Activated effector memory CD4-positive, alpha-beta T cell treated with anti-CD3 and anti-CD28 coated beads, Interleukin-2, amount 50 U/mL, for 16 hours (primary cell): ENCODE results near the gene SGMS2.
A peak's percentile ranks its signal among the peaks of the same experiment; 100 is the strongest.
"Not testable (repeated sequence)": the region's sequence is repeated elsewhere in the genome, so short reads cannot be mapped to it uniquely, and the experiment has no call there.

Experiments used
- DNase-seq: peaks from one replicate; pipeline ENCODE4 v3.0.0-alpha.2; 2020

Gene SGMS2

GRCh38 chr4:107916623-107917022 is 91.9 kb downstream of the SGMS2 start:
- DNase-seq, result no peak

- no peak for DNase-seq
These were observed 92.8 kb downstream of the SGMS2 start for GRCh38 chr4:107917500-107917899.

- DNase-seq, result no peak
These were observed 98.0 kb downstream of the SGMS2 start for GRCh38 chr4:107922486-107923473.

- DNase-seq, result not testable (repeated sequence)
These were observed 101.0 kb downstream of the SGMS2 start for GRCh38 chr4:107925713-107926112.

- DNase-seq, result not testable (repeated sequence)
These were observed 102.1 kb downstream of the SGMS2 start for GRCh38 chr4:107926875-107927274.

GRCh38 chr4:107930821-107931774 is 106.4 kb downstream of the SGMS2 start, which contains the start of gene CYP2U1:
Gene CYP2U1, plus strand, starts transcription at chr4:107931549. Its CDS starts 95 bp downstream, at chr4:107931644.
- peak; percentile 92 for DNase-seq

- DNase-seq, result peak; percentile 73
These were observed 107.1 kb downstream of the SGMS2 start for GRCh38 chr4:107931775-107932321.

GRCh38 chr4:107935246-107935645 is 110.5 kb downstream of the SGMS2 start:
- DNase-seq, result no peak

GRCh38 chr4:107937040-107937439 is 112.3 kb downstream of the SGMS2 start:
- no peak for DNase-seq

GRCh38 chr4:107939307-107939706 is 114.6 kb downstream of the SGMS2 start:
- no peak for DNase-seq

GRCh38 chr4:107945809-107946208 is 121.1 kb downstream of the SGMS2 start:
- DNase-seq, result no peak

GRCh38 chr4:107950746-107951540 is 126.2 kb downstream of the SGMS2 start:
- no peak for DNase-seq

GRCh38 chr4:107951551-107951950 is 126.8 kb downstream of the SGMS2 start:
- DNase-seq, result no peak

GRCh38 chr4:107956011-107956410 is 131.3 kb downstream of the SGMS2 start:
- DNase-seq, result no peak
